HCT116 (cell line): ENCODE data around the gene ZNF446. TPM values are rescaled to one million over a fixed set of nuclear protein-coding genes. Genes with fewer than 3 reads are reported as not detected.

Experiments
- ATAC-seq: fragments of 200-7000 bp; cut with Tn5 transposase; 2 replicates; pipeline ENCODE4 v1.9.1; 2020; ENCODE audit warnings: mild to moderate bottlenecking, moderate library complexity
- BruUV-seq: library from RNA; stranded (reverse); fragments of 400-500 nt; replicated peaks from 2 replicates; lab custom pipeline; 2021; lab: Mats Ljungman, UMichigan
- CTCF ChIA-PET: fragments of 300-600 bp; sonication (Branson Sonifier 250); formaldehyde crosslinking; loops from one replicate; lab custom pipeline; 2021; ENCODE audit warnings: antibody characterized with exemption; lab: Charles Lee
- POLR2A ChIA-PET: fragments of 300-600, 350-600 bp; sonication (Branson Sonifier 250); formaldehyde crosslinking; loops from one replicate; lab custom pipeline; 2021; ENCODE audit warnings: antibody characterized with exemption; lab: Charles Lee
- RAD21 ChIA-PET, 2 experiments: fragments of 300-600 bp; sonication (Branson Sonifier 250); formaldehyde crosslinking; loops; one replicate each; lab custom pipeline; 2023; ENCODE audit warnings: low total read pairs in 2 of 2; ENCODE audit not compliant: uncharacterized antibody in 2 of 2, unreplicated experiment in 2 of 2, low non-redundant PET in 1 of 2; lab: Charles Lee
- DNase-seq: peaks from one replicate; pipeline ENCODE4 v3.0.0-alpha.2; 2010; ENCODE audit warnings: low read depth, low spot score
- H2AFZ ChIP-seq: fragments of 200-600 bp; shearing (Covaris generic), sonication (generic); 2 replicates; pipeline ENCODE4 v1.6.1; 2017; ENCODE audit warnings: low read depth, mixed run types, mixed read lengths, antibody characterized with exemption, low read length; ENCODE audit not compliant: poor library complexity, severe bottlenecking
- H3K27ac ChIP-seq: 2 replicates; pipeline ENCODE4 v1.5.1; 2012; ENCODE audit warnings: low read depth, low read length
- H3K27me3 ChIP-seq: fragments of 200-600 bp; sonication (generic); 2 replicates; pipeline ENCODE4 v1.6.1; 2016; ENCODE audit warnings: mixed run types, low read length, mixed read lengths; ENCODE audit not compliant: insufficient read depth
- H3K36me3 ChIP-seq, 2 experiments: fragments of 200-500 bp in 1 of 2; fragments of 200-600 bp in 1 of 2; sonication (Bioruptor generic) in 1 of 2; sonication (generic) in 1 of 2; 2 replicates each; pipeline versions ENCODE4 v1.5.1 to v1.6.1; 2014 to 2016; ENCODE audit warnings: low read length in 2 of 2, inconsistent platforms in 1 of 2, mixed read lengths in 1 of 2, mixed run types in 1 of 2; ENCODE audit not compliant: insufficient read depth in 2 of 2, control insufficient read depth in 1 of 2
- H3K4me1 ChIP-seq, 2 experiments: fragments of 200-600 bp in 1 of 2; sonication (generic) in 1 of 2; 2 replicates each; pipeline versions ENCODE4 v1.5.1 to v1.6.1; 2012 to 2017; ENCODE audit warnings: low read length in 2 of 2, inconsistent platforms in 1 of 2, mild to moderate bottlenecking in 1 of 2, mixed read lengths in 1 of 2, mixed run types in 1 of 2, moderate library complexity in 1 of 2; ENCODE audit not compliant: insufficient read depth in 2 of 2, control insufficient read depth in 1 of 2
- H3K4me2 ChIP-seq: fragments of 200-600 bp; sonication (generic); 2 replicates; pipeline ENCODE4 v1.6.1; 2017; ENCODE audit warnings: mixed run types, low read length, mixed read lengths
- H3K4me3 ChIP-seq, 2 experiments: fragments of 200-600 bp in 1 of 2; sonication (generic) in 1 of 2; replicated peaks in 1 of 2; 2 replicates each; pipeline ENCODE4 v1.5.1; 2011 to 2016; ENCODE audit warnings: low read length in 2 of 2, control low read depth in 1 of 2, low read depth in 1 of 2, mild to moderate bottlenecking in 1 of 2, mixed read lengths in 1 of 2, mixed run types in 1 of 2
- H3K79me2 ChIP-seq: fragments of 200-600 bp; sonication (generic); 2 replicates; pipeline ENCODE4 v1.6.1; 2017; ENCODE audit warnings: mild to moderate bottlenecking, mixed run types, low read length, moderate library complexity, mixed read lengths; ENCODE audit not compliant: insufficient read depth
- H3K9ac ChIP-seq: fragments of 200-600 bp; sonication (generic); 2 replicates; pipeline ENCODE4 v1.6.1; 2016; ENCODE audit warnings: low read length, mixed read lengths
- H3K9me2 ChIP-seq: fragments of 200-600 bp; sonication (generic), shearing (Covaris generic); 2 replicates; pipeline ENCODE4 v1.6.1; 2017; ENCODE audit warnings: mixed run types, mild to moderate bottlenecking, moderate library complexity; ENCODE audit not compliant: insufficient read depth
- H3K9me3 ChIP-seq, 2 experiments: fragments of 200-500 bp in 1 of 2; fragments of 200-600 bp in 1 of 2; sonication (Bioruptor generic) in 1 of 2; sonication (generic) in 1 of 2; 2 replicates each; pipeline ENCODE4 v1.6.1; 2014 to 2017; ENCODE audit warnings: low read length in 2 of 2, mixed read lengths in 2 of 2, inconsistent platforms in 1 of 2, low read depth in 1 of 2, mild to moderate bottlenecking in 1 of 2, mixed run types in 1 of 2, moderate library complexity in 1 of 2; ENCODE audit not compliant: control insufficient read depth in 1 of 2, insufficient read depth in 1 of 2
- H4K20me1 ChIP-seq: fragments of 200-600 bp; sonication (generic), shearing (Covaris generic); 2 replicates; pipeline ENCODE4 v1.6.1; 2017; ENCODE audit warnings: mixed run types, mild to moderate bottlenecking, moderate library complexity; ENCODE audit not compliant: insufficient read depth
- CBX3 ChIP-seq: IDR thresholded peaks from 2 replicates; pipeline ENCODE4 v1.6.1; 2012; ENCODE audit warnings: low read depth
- EGR1 ChIP-seq: IDR thresholded peaks from 2 replicates; pipeline ENCODE4 v1.6.1; 2012; ENCODE audit warnings: low read depth
- ELF1 ChIP-seq: IDR thresholded peaks from 2 replicates; pipeline ENCODE4 v1.6.1; 2012; ENCODE audit warnings: low read depth, borderline replicate concordance
- EZH2 ChIP-seq: fragments of 200-600 bp; sonication (generic); IDR thresholded peaks from 2 replicates; pipeline ENCODE4 v1.6.1; 2017; ENCODE audit warnings: antibody characterized with exemption, mixed run types
- EZH2phosphoT487 ChIP-seq: fragments of 200-600 bp; IDR thresholded peaks from 2 replicates; pipeline ENCODE4 v1.6.1; 2018; ENCODE audit warnings: antibody characterized with exemption, borderline replicate concordance
- POLR2AphosphoS5 ChIP-seq: IDR thresholded peaks from 2 replicates; pipeline ENCODE4 v1.6.1; 2011; ENCODE audit warnings: mild to moderate bottlenecking, low read depth, low read length, moderate library complexity
- RAD21 ChIP-seq: IDR thresholded peaks from 2 replicates; pipeline ENCODE4 v1.6.1; 2012; ENCODE audit warnings: low read depth, mild to moderate bottlenecking
- SIN3A ChIP-seq: IDR thresholded peaks from 2 replicates; pipeline ENCODE4 v1.6.1; 2012; ENCODE audit warnings: low read depth
- SP1 ChIP-seq: IDR thresholded peaks from 2 replicates; pipeline ENCODE4 v1.6.1; 2012; ENCODE audit warnings: low read depth
- ZNF274 ChIP-seq: fragments of 200-500 bp; sonication (Bioruptor generic); IDR thresholded peaks from 2 replicates; pipeline ENCODE4 v1.6.1; 2014; ENCODE audit warnings: mild to moderate bottlenecking, low read depth, low read length, inconsistent platforms
- intact Hi-C: fragments of 100-400 bp; cut with micrococcal nuclease; formaldehyde crosslinking; loops from 2 replicates; pipeline ENCODE4 v1.10.0; 2022
- total RNA-seq: library from RNA; stranded (reverse); gene quantifications from one replicate; pipeline ENCODE4 v1.2.1, GENCODE V29; 2021; ENCODE audit not compliant: unreplicated experiment
- TF ChIP-seq, protein P1 (sequence below): IDR thresholded peaks from 2 replicates; pipeline ENCODE4 v1.6.1; 2012; ENCODE audit warnings: low read depth
- TF ChIP-seq, protein P2 (sequence below): IDR thresholded peaks from 2 replicates; pipeline ENCODE4 v1.6.1; 2012
- TF ChIP-seq, protein P3 (sequence below), 3 experiments: fragments of 200-600 bp in 1 of 3; sonication (generic) in 1 of 3; IDR thresholded peaks in 2 of 3; conservative IDR thresholded peaks in 1 of 3; 2 replicates each; pipeline ENCODE4 v1.5.1; 2012 to 2017; ENCODE audit warnings: low read depth in 2 of 3, low read length in 2 of 3, antibody characterized with exemption in 1 of 3, borderline replicate concordance in 1 of 3, control low read depth in 1 of 3, mild to moderate bottlenecking in 1 of 3, mixed read lengths in 1 of 3, mixed run types in 1 of 3, moderate library complexity in 1 of 3; ENCODE audit not compliant: insufficient read depth in 1 of 3
- TF ChIP-seq, protein P4 (sequence below): IDR thresholded peaks from 2 replicates; pipeline ENCODE4 v1.6.1; 2011; ENCODE audit warnings: mild to moderate bottlenecking, low read length, moderate library complexity; ENCODE audit not compliant: insufficient replicate concordance; ENCODE audit errors: extremely low read depth

The ZNF446 gene
- total RNA-seq, 1 experiment from 2014 or later = 6.5 TPM

DNA sequence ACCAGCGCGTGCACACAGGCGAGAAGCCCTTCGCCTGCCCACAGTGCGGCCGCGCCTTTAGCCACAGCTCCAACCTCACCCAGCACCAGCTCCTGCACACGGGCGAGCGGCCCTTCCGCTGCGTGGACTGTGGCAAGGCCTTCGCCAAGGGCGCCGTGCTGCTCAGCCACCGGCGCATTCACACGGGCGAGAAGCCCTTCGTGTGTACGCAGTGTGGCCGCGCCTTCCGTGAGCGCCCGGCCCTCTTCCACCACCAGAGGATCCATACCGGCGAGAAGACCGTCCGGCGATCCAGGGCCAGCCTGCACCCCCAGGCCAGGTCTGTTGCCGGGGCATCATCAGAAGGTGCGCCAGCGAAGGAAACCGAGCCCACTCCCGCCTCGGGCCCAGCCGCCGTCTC is 4.4 kb upstream of the ZNF446 start:
- no peaks in the 10 kb centered on the region for H3K9me3 ChIP-seq
- H3K4me3 ChIP-seq = no peak overlapping the region
- ATAC-seq (no peak), DNase-seq (no peak)
- peaks cover 8 to 27% of the 10 kb centered on the region in 2 experiments for H3K4me1 ChIP-seq
- no peak overlapping the region for H2AFZ ChIP-seq
- H3K4me2 ChIP-seq = no peak overlapping the region
- H3K27me3 ChIP-seq = no peaks in the 10 kb centered on the region
- ChIA-PET RAD21 (no interaction called here), CTCF (no interaction called here), POLR2A (no interaction called here)
- TF ChIP-seq ELF1 = no peak
- TF ChIP-seq EZH2 = no peak
- no peak for TF ChIP-seq CBX3
- no peak for TF ChIP-seq SP1
- TF ChIP-seq EGR1 = no peak
- TF ChIP-seq, protein P1, sequence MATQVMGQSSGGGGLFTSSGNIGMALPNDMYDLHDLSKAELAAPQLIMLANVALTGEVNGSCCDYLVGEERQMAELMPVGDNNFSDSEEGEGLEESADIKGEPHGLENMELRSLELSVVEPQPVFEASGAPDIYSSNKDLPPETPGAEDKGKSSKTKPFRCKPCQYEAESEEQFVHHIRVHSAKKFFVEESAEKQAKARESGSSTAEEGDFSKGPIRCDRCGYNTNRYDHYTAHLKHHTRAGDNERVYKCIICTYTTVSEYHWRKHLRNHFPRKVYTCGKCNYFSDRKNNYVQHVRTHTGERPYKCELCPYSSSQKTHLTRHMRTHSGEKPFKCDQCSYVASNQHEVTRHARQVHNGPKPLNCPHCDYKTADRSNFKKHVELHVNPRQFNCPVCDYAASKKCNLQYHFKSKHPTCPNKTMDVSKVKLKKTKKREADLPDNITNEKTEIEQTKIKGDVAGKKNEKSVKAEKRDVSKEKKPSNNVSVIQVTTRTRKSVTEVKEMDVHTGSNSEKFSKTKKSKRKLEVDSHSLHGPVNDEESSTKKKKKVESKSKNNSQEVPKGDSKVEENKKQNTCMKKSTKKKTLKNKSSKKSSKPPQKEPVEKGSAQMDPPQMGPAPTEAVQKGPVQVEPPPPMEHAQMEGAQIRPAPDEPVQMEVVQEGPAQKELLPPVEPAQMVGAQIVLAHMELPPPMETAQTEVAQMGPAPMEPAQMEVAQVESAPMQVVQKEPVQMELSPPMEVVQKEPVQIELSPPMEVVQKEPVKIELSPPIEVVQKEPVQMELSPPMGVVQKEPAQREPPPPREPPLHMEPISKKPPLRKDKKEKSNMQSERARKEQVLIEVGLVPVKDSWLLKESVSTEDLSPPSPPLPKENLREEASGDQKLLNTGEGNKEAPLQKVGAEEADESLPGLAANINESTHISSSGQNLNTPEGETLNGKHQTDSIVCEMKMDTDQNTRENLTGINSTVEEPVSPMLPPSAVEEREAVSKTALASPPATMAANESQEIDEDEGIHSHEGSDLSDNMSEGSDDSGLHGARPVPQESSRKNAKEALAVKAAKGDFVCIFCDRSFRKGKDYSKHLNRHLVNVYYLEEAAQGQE = no peak
- TF ChIP-seq EZH2phosphoT487 = no peak
- TF ChIP-seq POLR2AphosphoS5 = no peak
- no peak for TF ChIP-seq ZNF274
- TF ChIP-seq, protein P2, sequence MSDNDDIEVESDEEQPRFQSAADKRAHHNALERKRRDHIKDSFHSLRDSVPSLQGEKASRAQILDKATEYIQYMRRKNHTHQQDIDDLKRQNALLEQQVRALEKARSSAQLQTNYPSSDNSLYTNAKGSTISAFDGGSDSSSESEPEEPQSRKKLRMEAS = no peak
- TF ChIP-seq, protein P3, sequence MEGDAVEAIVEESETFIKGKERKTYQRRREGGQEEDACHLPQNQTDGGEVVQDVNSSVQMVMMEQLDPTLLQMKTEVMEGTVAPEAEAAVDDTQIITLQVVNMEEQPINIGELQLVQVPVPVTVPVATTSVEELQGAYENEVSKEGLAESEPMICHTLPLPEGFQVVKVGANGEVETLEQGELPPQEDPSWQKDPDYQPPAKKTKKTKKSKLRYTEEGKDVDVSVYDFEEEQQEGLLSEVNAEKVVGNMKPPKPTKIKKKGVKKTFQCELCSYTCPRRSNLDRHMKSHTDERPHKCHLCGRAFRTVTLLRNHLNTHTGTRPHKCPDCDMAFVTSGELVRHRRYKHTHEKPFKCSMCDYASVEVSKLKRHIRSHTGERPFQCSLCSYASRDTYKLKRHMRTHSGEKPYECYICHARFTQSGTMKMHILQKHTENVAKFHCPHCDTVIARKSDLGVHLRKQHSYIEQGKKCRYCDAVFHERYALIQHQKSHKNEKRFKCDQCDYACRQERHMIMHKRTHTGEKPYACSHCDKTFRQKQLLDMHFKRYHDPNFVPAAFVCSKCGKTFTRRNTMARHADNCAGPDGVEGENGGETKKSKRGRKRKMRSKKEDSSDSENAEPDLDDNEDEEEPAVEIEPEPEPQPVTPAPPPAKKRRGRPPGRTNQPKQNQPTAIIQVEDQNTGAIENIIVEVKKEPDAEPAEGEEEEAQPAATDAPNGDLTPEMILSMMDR (IDR thresholded peaks at IDR 0.05 in 2 of 3, conservative IDR thresholded peaks at IDR 0.05 in 1 of 3; ENCODE audit: borderline replicate concordance in 1 of 3, insufficient read depth in 1 of 3, low read depth in 2 of 3, low read length in 2 of 3) = no peak
- TF ChIP-seq, protein P4, sequence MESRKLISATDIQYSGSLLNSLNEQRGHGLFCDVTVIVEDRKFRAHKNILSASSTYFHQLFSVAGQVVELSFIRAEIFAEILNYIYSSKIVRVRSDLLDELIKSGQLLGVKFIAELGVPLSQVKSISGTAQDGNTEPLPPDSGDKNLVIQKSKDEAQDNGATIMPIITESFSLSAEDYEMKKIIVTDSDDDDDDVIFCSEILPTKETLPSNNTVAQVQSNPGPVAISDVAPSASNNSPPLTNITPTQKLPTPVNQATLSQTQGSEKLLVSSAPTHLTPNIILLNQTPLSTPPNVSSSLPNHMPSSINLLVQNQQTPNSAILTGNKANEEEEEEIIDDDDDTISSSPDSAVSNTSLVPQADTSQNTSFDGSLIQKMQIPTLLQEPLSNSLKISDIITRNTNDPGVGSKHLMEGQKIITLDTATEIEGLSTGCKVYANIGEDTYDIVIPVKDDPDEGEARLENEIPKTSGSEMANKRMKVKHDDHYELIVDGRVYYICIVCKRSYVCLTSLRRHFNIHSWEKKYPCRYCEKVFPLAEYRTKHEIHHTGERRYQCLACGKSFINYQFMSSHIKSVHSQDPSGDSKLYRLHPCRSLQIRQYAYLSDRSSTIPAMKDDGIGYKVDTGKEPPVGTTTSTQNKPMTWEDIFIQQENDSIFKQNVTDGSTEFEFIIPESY = no peak
- TF ChIP-seq RAD21 = no peak
- TF ChIP-seq SIN3A = no peak
- no peak overlapping the region for H3K27ac ChIP-seq
- H3K79me2 ChIP-seq = peaks cover 16% of the 10 kb centered on the region; the same call in 1 of the 2 replicates
- no peaks in the 10 kb centered on the region for H3K9me2 ChIP-seq
- H3K9ac ChIP-seq = no peak overlapping the region
- no peaks in the 10 kb centered on the region for H4K20me1 ChIP-seq
- peaks cover 12 to 14% of the 10 kb centered on the region in 2 experiments; a peak in 3 of 4 replicates for H3K36me3 ChIP-seq
- intact Hi-C loops = no loop called here
- no TSS peak for BruUV-seq
